ENCODE data around the gene RPL5.

DNA sequence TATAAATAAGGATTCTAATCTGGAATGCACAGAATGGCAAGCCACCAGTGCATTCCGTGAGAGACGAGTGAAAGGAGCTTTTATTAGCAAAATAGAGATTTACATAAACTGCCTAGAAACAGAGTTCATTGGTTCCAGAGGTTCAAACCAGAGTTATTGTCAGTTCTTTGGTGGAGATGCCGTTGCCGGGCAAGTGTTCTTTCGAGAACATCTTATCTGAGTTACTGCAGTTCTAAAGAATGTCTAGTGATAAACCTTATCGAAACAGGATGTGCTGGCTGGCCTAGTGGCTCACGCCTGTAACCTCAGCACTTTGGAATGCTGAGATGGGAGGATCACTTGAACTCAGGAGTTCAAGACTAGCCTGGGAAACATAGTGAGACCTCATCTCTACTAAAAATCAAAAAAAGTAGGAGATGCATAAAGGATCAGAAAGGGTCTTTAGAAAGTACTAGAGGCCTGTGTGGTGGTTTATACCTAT is 27.1 kb upstream of the RPL5 start:
- TF ChIP-seq, protein P1, sequence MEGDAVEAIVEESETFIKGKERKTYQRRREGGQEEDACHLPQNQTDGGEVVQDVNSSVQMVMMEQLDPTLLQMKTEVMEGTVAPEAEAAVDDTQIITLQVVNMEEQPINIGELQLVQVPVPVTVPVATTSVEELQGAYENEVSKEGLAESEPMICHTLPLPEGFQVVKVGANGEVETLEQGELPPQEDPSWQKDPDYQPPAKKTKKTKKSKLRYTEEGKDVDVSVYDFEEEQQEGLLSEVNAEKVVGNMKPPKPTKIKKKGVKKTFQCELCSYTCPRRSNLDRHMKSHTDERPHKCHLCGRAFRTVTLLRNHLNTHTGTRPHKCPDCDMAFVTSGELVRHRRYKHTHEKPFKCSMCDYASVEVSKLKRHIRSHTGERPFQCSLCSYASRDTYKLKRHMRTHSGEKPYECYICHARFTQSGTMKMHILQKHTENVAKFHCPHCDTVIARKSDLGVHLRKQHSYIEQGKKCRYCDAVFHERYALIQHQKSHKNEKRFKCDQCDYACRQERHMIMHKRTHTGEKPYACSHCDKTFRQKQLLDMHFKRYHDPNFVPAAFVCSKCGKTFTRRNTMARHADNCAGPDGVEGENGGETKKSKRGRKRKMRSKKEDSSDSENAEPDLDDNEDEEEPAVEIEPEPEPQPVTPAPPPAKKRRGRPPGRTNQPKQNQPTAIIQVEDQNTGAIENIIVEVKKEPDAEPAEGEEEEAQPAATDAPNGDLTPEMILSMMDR (IDR thresholded peaks at IDR 0.05; ENCODE audit: control extremely low read depth in 1 of 3, insufficient read depth in 1 of 3, low read depth in 1 of 3, low read length in 3 of 3) = no peak
- TF ChIP-seq EZH2 (IDR thresholded peaks at IDR 0.05; ENCODE audit: low read depth, low read length, severe bottlenecking) = no peak
- no peak for TF ChIP-seq CREB1 (IDR thresholded peaks at IDR 0.05)
- TF ChIP-seq SIRT6 (IDR thresholded peaks at IDR 0.05; ENCODE audit: low read length) = no peak
- TF ChIP-seq, protein P2, sequence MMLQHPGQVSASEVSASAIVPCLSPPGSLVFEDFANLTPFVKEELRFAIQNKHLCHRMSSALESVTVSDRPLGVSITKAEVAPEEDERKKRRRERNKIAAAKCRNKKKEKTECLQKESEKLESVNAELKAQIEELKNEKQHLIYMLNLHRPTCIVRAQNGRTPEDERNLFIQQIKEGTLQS (IDR thresholded peaks at IDR 0.05; ENCODE audit: insufficient read depth, low read depth, low read length) = no peak
- TF ChIP-seq JUN (IDR thresholded peaks at IDR 0.05; ENCODE audit: low read depth, low read length) = no peak
- TF ChIP-seq YY1 (IDR thresholded peaks at IDR 0.05; ENCODE audit: low read depth, low read length) = no peak
